ENCODE data around the gene KCTD7.
"Not testable (repeated sequence)": the region's sequence is repeated elsewhere in the genome, so short reads cannot be mapped to it uniquely, and the experiment has no call there.

- not testable (repeated sequence) for TF ChIP-seq POLR2A (IDR thresholded peaks at IDR 0.05; ENCODE audit: low read length); CTCF (IDR thresholded peaks at IDR 0.05); CEBPB (IDR thresholded peaks at IDR 0.05); REST (IDR thresholded peaks at IDR 0.05); MAFK (IDR thresholded peaks at IDR 0.05; ENCODE audit: partially characterized antibody); POLR2AphosphoS2 (conservative IDR thresholded peaks at IDR 0.05; ENCODE audit: low read length); PBX3 (IDR thresholded peaks at IDR 0.05); ZC3H11A (IDR thresholded peaks at IDR 0.05); USF2 (IDR thresholded peaks at IDR 0.05); HES2 (IDR thresholded peaks at IDR 0.05); RNF2 (IDR thresholded peaks at IDR 0.05; ENCODE audit: borderline replicate concordance, low read depth); CBX2 (IDR thresholded peaks at IDR 0.05; ENCODE audit: borderline replicate concordance, low read depth); FOSL2 (IDR thresholded peaks at IDR 0.05); FOSL2 (CRISPR knock-in tag; IDR thresholded peaks at IDR 0.05); KDM5A (IDR thresholded peaks at IDR 0.05)
Observed at GRCh38 chr7:66651026-66651425, 22.3 kb downstream of the KCTD7 start.
